PC-3 (cell line): ENCODE data around the gene CIDEC.

Experiments used
- CTCF ChIP-seq: fragments of 300-600 bp; sonication (generic); conservative IDR thresholded peaks from 2 replicates; pipeline ENCODE4 v1.5.1; 2017; ENCODE audit warnings: antibody characterized with exemption, low read depth, mild to moderate bottlenecking, low read length
- EZH2 ChIP-seq: fragments of 300-600 bp; sonication (generic); IDR thresholded peaks from one replicate; pipeline ENCODE4 v1.6.1; 2017; ENCODE audit warnings: antibody characterized with exemption, mild to moderate bottlenecking, low read length; ENCODE audit not compliant: unreplicated experiment

- peak; percentile 45 for TF ChIP-seq CTCF
- TF ChIP-seq EZH2, result no peak
Measured at GRCh38 chr3:9852528-9852927, 27.5 kb downstream of the CIDEC start.
